Measurements from ENCODE around the gene MYOM1.

The MYOM1 gene

DNA sequence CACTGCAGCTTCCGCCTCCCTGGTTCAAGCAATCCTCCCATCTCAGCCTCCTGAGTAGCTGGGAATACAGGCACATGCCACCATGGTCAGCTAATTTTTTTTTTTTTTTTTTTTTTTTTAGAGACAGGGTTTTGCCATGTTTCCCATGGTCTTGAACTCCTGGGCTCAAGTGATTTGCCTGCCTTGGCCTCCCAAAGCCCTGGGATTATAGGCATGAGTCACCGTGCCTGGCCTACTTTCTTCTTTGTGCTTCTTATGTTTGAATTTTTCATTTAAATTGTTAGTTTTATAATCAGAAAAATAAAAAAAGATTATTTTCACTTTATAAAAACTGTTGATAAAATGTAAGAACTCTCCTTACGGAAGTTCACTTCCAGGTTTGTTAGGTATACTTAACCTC, 105.3 kb downstream of the MYOM1 start:
- no peak for TF ChIP-seq TAF1 (IDR thresholded peaks at IDR 0.05; ENCODE audit: borderline replicate concordance, insufficient read depth, low read length)
- TF ChIP-seq, protein P1, sequence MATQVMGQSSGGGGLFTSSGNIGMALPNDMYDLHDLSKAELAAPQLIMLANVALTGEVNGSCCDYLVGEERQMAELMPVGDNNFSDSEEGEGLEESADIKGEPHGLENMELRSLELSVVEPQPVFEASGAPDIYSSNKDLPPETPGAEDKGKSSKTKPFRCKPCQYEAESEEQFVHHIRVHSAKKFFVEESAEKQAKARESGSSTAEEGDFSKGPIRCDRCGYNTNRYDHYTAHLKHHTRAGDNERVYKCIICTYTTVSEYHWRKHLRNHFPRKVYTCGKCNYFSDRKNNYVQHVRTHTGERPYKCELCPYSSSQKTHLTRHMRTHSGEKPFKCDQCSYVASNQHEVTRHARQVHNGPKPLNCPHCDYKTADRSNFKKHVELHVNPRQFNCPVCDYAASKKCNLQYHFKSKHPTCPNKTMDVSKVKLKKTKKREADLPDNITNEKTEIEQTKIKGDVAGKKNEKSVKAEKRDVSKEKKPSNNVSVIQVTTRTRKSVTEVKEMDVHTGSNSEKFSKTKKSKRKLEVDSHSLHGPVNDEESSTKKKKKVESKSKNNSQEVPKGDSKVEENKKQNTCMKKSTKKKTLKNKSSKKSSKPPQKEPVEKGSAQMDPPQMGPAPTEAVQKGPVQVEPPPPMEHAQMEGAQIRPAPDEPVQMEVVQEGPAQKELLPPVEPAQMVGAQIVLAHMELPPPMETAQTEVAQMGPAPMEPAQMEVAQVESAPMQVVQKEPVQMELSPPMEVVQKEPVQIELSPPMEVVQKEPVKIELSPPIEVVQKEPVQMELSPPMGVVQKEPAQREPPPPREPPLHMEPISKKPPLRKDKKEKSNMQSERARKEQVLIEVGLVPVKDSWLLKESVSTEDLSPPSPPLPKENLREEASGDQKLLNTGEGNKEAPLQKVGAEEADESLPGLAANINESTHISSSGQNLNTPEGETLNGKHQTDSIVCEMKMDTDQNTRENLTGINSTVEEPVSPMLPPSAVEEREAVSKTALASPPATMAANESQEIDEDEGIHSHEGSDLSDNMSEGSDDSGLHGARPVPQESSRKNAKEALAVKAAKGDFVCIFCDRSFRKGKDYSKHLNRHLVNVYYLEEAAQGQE (IDR thresholded peaks at IDR 0.05; ENCODE audit: insufficient read depth in 1 of 2, low read depth in 2 of 2, low read length in 2 of 2): no peak

DNA sequence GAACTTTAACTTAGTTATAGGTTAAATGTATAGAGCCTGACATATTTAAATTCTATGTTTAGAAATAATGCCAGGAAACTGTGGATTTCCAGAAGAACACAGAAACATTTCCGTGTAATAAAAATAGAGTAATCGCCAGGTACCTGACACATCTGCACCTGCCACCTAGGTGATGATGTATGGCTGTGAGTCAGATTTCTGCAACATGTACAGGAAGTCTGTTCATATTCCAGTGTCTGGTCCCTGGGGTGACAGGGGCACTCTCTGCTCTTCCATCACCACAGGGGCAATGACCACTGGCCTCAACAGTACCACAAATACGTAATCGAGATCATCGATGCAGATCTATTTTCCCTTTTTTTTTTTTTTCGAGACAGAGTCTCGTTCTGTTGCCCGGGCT, 105.7 kb downstream of the MYOM1 start:
- TF ChIP-seq POLR2AphosphoS5 (IDR thresholded peaks at IDR 0.05; ENCODE audit: low read depth, low read length) (no peak), SIN3A (IDR thresholded peaks at IDR 0.05; ENCODE audit: borderline replicate concordance, insufficient read depth, low read length) (no peak), FOXP2 (optimal IDR thresholded peaks at IDR 0.05; ENCODE audit: borderline replicate concordance, extremely low read depth, extremely low read length, insufficient read depth) (no peak), TAF1 (IDR thresholded peaks at IDR 0.05; ENCODE audit: borderline replicate concordance, insufficient read depth, low read length) (no peak)
- TF ChIP-seq, protein P1 (IDR thresholded peaks at IDR 0.05; ENCODE audit: insufficient read depth in 1 of 2, low read depth in 2 of 2, low read length in 2 of 2): no peak

DNA sequence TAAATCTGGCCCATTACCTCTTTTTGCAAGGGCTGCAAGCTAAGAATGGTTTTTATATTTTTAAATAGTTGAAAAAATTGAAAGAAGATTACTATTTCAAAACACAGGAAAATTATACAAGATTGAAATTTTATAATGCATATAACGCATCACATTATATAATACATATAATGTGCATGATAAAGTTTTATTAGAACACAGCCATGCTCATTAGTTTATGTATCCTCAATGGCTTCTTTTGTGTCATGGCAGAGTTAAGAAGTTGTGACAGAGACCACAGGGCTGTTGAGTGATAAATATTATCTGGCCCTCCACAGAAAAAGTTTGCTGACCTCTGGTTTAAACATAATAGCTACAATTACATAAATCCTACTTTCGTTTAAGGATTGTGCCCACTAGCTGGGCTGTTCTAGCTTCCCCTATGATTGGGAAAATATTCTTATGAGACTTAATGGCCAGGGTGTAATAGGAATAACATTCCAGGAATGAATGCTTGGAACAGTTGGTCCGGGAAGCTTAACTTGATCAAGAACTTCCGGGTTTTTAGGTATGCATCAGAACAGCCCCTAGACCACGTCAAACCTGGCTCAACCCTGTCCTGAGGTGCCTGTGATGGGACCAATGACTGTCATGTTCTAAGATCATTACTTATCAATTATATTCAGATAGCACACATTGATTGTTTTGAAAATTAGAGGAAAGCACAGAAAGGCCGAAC, 108.1 kb downstream of the MYOM1 start:
- TF ChIP-seq POLR2AphosphoS5 (IDR thresholded peaks at IDR 0.05; ENCODE audit: low read depth, low read length): no peak
- TF ChIP-seq TAF1 (IDR thresholded peaks at IDR 0.05; ENCODE audit: borderline replicate concordance, insufficient read depth, low read length): no peak
- TF ChIP-seq SIN3A (IDR thresholded peaks at IDR 0.05; ENCODE audit: borderline replicate concordance, insufficient read depth, low read length): no peak
- TF ChIP-seq, protein P1 (IDR thresholded peaks at IDR 0.05; ENCODE audit: insufficient read depth in 1 of 2, low read depth in 2 of 2, low read length in 2 of 2): no peak
- TF ChIP-seq FOXP2 (optimal IDR thresholded peaks at IDR 0.05; ENCODE audit: borderline replicate concordance, extremely low read depth, extremely low read length, insufficient read depth): no peak

DNA sequence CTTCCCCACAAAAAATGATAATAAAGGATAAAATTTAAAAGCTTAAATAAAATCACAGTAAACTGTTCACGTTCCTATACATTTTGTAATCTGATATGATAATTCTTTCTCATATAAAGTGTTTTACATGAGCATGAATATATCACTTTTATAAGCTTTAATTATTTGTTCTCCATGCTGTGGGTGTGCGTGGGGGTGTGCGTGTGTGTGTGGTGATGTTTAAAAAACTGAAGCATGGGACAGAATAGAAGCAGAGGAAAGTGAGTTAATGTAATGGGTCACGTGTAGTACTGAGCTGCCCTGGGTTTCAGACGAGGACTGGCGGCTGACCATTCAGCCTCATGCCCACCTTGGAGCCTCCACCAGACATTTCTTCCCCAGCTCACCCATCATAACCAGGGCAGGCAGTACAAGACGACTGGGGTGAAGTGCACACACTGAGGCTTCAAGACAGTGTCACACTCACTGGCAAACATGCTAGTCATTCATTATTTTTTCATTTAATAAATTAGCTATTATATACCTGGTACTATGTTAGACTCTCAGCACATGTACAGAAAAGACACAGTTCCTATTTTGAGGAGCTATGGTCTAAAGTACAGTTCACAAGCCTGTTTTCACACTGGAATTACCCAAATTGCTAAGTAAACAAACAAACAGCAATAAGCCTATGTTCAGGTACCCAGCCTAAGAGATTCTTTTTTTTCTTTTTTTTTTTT, 109.6 kb downstream of the MYOM1 start:
- TF ChIP-seq SIN3A (IDR thresholded peaks at IDR 0.05; ENCODE audit: borderline replicate concordance, insufficient read depth, low read length) (no peak), TAF1 (IDR thresholded peaks at IDR 0.05; ENCODE audit: borderline replicate concordance, insufficient read depth, low read length) (no peak), POLR2AphosphoS5 (IDR thresholded peaks at IDR 0.05; ENCODE audit: low read depth, low read length) (no peak), FOXP2 (optimal IDR thresholded peaks at IDR 0.05; ENCODE audit: borderline replicate concordance, extremely low read depth, extremely low read length, insufficient read depth) (no peak)
- TF ChIP-seq, protein P1 (IDR thresholded peaks at IDR 0.05; ENCODE audit: insufficient read depth in 1 of 2, low read depth in 2 of 2, low read length in 2 of 2): no peak
